RWPE2 (cell line): ENCODE data around the gene PCYT2.
A peak's percentile ranks its signal among the peaks of the same experiment; 100 is the strongest.

Source experiments
- ATAC-seq: fragments of 200-7000 bp; cut with Tn5 transposase; 3 replicates; pipeline ENCODE4 v1.9.1; 2021; ENCODE audit warnings: low read depth
- DNase-seq: peaks from one replicate; pipeline ENCODE4 v3.0.0-alpha.2; 2020; ENCODE audit warnings: low spot score
- H3K27ac ChIP-seq: fragments of 450-650 bp; 2 replicates; pipeline ENCODE4 v1.5.1; 2017; ENCODE audit warnings: mild to moderate bottlenecking; ENCODE audit not compliant: poor library complexity, severe bottlenecking
- H3K27me3 ChIP-seq: fragments of 250-450 bp; sonication (Bioruptor Pico); 2 replicates; pipeline ENCODE4 v1.5.1; 2021; ENCODE audit warnings: mild to moderate bottlenecking, moderate library complexity; ENCODE audit not compliant: insufficient read depth, poor library complexity, severe bottlenecking
- H3K36me3 ChIP-seq: fragments of 250-450 bp; sonication (Bioruptor Pico); 2 replicates; pipeline ENCODE4 v1.5.1; 2020; ENCODE audit warnings: low read depth, mild to moderate bottlenecking, moderate library complexity
- H3K4me1 ChIP-seq: fragments of 250-450 bp; sonication (Bioruptor Pico); 2 replicates; pipeline ENCODE4 v1.5.1; 2021; ENCODE audit warnings: mild to moderate bottlenecking, moderate library complexity; ENCODE audit not compliant: insufficient read depth, poor library complexity, severe bottlenecking
- H3K4me3 ChIP-seq: fragments of 250-450 bp; sonication (Bioruptor Pico); 2 replicates; pipeline ENCODE4 v1.5.1; 2021; ENCODE audit warnings: mild to moderate bottlenecking, moderate library complexity; ENCODE audit not compliant: severe bottlenecking
- H3K9me3 ChIP-seq: fragments of 250-450 bp; sonication (Bioruptor Pico); 2 replicates; pipeline ENCODE4 v1.5.1; 2021; ENCODE audit warnings: mild to moderate bottlenecking, moderate library complexity; ENCODE audit not compliant: severe bottlenecking
- TF ChIP-seq, protein P1 (sequence below): fragments of 450-650 bp; IDR thresholded peaks from one replicate; pipeline ENCODE4 v1.5.1; 2017; ENCODE audit warnings: mild to moderate bottlenecking, moderate library complexity; ENCODE audit not compliant: poor library complexity, severe bottlenecking

Gene PCYT2

DNA sequence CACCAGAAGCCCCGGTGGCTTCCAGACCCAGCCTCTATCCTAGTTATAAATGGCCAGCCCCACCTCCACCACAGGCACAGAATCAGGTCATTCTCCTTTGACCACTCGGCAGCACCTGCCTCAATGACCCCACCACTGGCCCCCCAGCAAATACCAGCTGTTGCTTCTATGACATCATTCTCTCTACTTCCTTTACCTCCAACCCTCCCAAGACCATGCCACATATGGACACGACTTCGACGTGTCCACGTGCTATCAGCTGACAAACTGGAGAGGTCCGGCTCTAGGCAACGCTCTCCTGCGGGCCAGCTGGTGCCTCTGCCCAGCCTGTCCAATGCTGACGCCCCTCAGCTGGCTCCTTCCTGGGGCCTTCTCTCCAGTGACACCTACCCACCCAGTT is 25.7 kb downstream of the PCYT2 start:
- peaks cover 94% of the 10 kb centered on the region for H3K36me3 ChIP-seq
- TF ChIP-seq, protein P1, sequence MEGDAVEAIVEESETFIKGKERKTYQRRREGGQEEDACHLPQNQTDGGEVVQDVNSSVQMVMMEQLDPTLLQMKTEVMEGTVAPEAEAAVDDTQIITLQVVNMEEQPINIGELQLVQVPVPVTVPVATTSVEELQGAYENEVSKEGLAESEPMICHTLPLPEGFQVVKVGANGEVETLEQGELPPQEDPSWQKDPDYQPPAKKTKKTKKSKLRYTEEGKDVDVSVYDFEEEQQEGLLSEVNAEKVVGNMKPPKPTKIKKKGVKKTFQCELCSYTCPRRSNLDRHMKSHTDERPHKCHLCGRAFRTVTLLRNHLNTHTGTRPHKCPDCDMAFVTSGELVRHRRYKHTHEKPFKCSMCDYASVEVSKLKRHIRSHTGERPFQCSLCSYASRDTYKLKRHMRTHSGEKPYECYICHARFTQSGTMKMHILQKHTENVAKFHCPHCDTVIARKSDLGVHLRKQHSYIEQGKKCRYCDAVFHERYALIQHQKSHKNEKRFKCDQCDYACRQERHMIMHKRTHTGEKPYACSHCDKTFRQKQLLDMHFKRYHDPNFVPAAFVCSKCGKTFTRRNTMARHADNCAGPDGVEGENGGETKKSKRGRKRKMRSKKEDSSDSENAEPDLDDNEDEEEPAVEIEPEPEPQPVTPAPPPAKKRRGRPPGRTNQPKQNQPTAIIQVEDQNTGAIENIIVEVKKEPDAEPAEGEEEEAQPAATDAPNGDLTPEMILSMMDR = no peak
- DNase-seq = no peak
- no peak overlapping the region for H3K4me3 ChIP-seq
- no peak for ATAC-seq
- H3K9me3 ChIP-seq = no peaks in the 10 kb centered on the region
- peaks cover 4% of the 10 kb centered on the region for H3K4me1 ChIP-seq
- no peak overlapping the region for H3K27ac ChIP-seq
- no peaks in the 10 kb centered on the region for H3K27me3 ChIP-seq

DNA sequence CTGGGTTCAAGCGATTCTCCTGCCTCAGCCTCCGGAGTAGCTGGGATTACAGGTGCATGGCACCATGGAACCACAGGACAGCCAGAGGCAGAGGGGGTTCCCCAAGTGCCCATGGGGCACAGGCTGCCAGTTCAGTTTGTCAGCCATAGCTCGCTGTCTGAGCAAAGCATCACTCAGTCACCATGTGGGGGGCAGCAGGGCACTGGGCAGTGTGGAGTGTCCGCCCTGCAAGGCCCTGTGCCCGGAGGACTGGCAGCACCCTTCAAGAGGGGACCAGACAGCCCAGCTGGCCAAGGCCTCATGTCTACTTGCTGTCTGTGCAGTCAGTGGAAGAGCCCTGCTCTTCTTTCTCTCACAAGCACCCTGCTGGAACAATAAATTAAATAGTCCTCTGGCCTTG is 26.2 kb downstream of the PCYT2 start:
- H3K27ac ChIP-seq = no peak overlapping the region
- H3K9me3 ChIP-seq = no peaks in the 10 kb centered on the region
- TF ChIP-seq, protein P1 = no peak
- ATAC-seq (no peak), DNase-seq (no peak)
- peaks cover under 1% of the 10 kb centered on the region for H3K4me1 ChIP-seq
- no peak overlapping the region for H3K4me3 ChIP-seq
- H3K27me3 ChIP-seq = no peaks in the 10 kb centered on the region
- peaks cover 94% of the 10 kb centered on the region for H3K36me3 ChIP-seq

DNA sequence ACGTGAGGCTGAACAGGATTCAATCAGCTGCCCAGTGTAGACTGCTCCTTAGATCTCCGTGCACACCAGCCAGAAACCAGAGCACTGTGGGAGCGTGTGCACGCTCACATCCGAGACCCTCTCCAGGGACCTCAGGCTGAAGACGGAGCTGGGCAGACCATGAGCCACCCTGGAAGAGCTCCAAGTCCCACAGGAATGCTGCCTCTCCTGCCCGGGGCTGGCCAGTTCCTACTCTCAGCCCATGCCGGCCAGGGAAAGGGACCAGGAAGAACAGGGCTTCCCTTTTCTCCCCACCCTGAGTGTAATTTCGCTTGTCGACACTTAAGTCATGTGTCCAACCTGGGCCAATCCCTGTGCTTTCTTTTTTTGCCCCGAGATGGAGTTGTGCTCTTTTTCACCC is 26.7 kb downstream of the PCYT2 start:
- Histone ChIP-seq H3K9me3 (no peaks in the 10 kb centered on the region), H3K4me3 (no peak overlapping the region), H3K4me1 (no peaks in the 10 kb centered on the region), H3K27ac (no peak overlapping the region), H3K36me3 (peaks cover 94% of the 10 kb centered on the region), H3K27me3 (no peaks in the 10 kb centered on the region)
- DNase-seq = no peak
- peak; percentile 24 for ATAC-seq
- TF ChIP-seq, protein P1 = no peak

DNA sequence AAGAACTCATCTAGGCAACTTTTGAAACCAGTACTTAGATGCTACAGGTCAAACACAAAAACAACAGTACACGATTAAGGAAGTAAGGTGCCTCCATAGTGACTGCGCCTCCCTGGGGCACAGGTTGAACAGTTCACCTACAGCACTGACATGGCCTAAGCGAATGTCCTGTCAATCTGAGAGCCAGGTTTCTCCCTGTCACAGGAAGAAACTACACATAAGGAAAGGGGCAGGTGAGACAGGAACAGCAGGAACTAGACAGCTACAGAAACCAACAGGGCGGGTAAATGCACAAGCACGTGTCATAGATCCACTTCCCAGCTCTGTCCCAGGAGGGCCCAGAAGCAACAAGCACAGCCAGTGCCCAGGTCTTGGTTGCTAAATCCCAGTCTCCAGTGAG is 32.1 kb downstream of the PCYT2 start:
- Histone ChIP-seq H3K36me3 (peaks cover 63% of the 10 kb centered on the region), H3K4me1 (no peaks in the 10 kb centered on the region), H3K27me3 (no peaks in the 10 kb centered on the region), H3K4me3 (no peak overlapping the region), H3K9me3 (no peaks in the 10 kb centered on the region), H3K27ac (no peak overlapping the region)
- ATAC-seq = peak; percentile 33; the same call in 1 of the 3 replicates
- DNase-seq = no peak
- TF ChIP-seq, protein P1 = no peak

DNA sequence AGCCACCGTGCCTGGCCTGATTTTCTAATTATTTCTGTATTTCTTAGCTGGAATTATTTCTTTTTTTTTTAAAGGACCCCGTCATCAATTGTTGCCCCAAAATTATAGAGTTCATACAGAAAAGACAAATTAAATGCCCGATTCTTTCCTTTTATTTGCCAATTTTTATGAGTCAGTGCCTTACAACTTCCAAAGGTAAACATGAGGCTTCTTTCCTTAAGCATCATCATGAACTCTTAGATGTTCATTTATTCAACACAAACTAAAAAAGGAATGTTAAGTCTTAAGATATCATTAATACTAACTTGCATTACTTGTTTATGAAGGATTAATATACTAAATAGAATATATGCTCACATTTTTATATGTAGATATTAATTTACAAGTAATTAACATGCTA is 32.9 kb downstream of the PCYT2 start:
- DNase-seq (no peak), ATAC-seq (no peak)
- TF ChIP-seq, protein P1 = no peak
- Histone ChIP-seq H3K4me1 (no peaks in the 10 kb centered on the region), H3K4me3 (no peak overlapping the region), H3K27ac (no peak overlapping the region), H3K27me3 (no peaks in the 10 kb centered on the region), H3K36me3 (peaks cover 55% of the 10 kb centered on the region), H3K9me3 (no peaks in the 10 kb centered on the region)
